ENCODE measurements around the gene SLC4A8.

Gene SLC4A8

GRCh38 chr12:51401020-51401419 lies 23.6 kb upstream of the SLC4A8 start:
- no peaks in the 10 kb centered on the region for H3K4me1 ChIP-seq (ENCODE audit: control insufficient read depth, low read depth, low read length)
- no peaks in the 10 kb centered on the region for H3K36me3 ChIP-seq (ENCODE audit: control insufficient read depth, low read depth, low read length)
- H3K27ac ChIP-seq (ENCODE audit: low read length): no peak overlapping the region
- no peaks in the 10 kb centered on the region for H3K9me3 ChIP-seq (ENCODE audit: control insufficient read depth, low read depth, low read length)
- no peak overlapping the region for H3K4me3 ChIP-seq (ENCODE audit: low read length)
- H3K9ac ChIP-seq (ENCODE audit: low read length): no peak overlapping the region
- H3K27me3 ChIP-seq (ENCODE audit: control insufficient read depth, insufficient read depth, low read length): no peaks in the 10 kb centered on the region

DNA sequence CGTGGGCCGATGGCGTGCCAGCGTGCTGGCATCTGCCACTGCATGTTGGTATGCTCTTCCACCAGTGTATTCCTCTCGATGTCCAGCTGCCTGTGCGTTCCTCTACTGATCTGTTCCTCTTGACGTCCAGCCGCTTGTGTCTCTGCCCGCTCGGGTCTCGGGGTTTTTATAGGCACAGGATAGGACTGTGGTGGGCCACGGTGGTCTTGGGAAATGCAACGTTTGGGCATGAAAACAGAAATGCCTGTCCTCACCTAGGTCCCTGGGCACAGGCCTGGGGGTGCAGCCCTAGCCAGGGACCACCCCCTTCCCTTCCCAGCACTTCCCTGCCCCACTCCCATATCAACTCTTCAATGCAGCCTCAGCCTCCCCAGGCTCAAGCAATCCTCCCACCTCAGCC lies 23.1 kb upstream of the SLC4A8 start:
- Histone ChIP-seq H3K4me3 (ENCODE audit: low read length) (no peak overlapping the region), H3K9ac (ENCODE audit: low read length) (no peak overlapping the region), H3K9me3 (ENCODE audit: control insufficient read depth, low read depth, low read length) (no peaks in the 10 kb centered on the region), H3K36me3 (ENCODE audit: control insufficient read depth, low read depth, low read length) (no peaks in the 10 kb centered on the region), H3K4me1 (ENCODE audit: control insufficient read depth, low read depth, low read length) (no peaks in the 10 kb centered on the region), H3K27ac (ENCODE audit: low read length) (no peak overlapping the region), H3K27me3 (ENCODE audit: control insufficient read depth, insufficient read depth, low read length) (no peaks in the 10 kb centered on the region)

DNA sequence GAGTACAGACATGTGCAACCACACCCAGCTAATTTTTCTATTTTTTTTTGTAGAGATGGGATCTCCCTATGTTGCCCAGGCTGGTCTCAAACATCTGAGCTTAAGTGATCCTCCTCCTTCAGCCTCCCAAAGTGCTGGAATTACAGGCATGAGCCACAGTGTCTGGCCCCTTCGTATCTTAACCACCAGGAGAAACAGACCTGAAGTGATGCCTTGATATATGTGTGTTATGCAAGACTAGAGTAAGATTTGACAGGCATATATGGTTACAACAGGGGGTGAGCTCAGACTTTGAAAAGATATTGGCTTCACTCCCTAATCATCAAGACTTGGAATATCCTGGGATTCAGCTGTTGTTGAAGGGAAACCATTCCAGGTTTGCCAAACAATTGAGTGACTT lies 22.7 kb upstream of the SLC4A8 start:
- H3K27ac ChIP-seq (ENCODE audit: low read length): no peak overlapping the region
- H3K9me3 ChIP-seq (ENCODE audit: control insufficient read depth, low read depth, low read length): no peaks in the 10 kb centered on the region
- H3K4me3 ChIP-seq (ENCODE audit: low read length): no peak overlapping the region
- H3K9ac ChIP-seq (ENCODE audit: low read length): no peak overlapping the region
- H3K4me1 ChIP-seq (ENCODE audit: control insufficient read depth, low read depth, low read length): no peaks in the 10 kb centered on the region
- no peaks in the 10 kb centered on the region for H3K36me3 ChIP-seq (ENCODE audit: control insufficient read depth, low read depth, low read length)
- no peaks in the 10 kb centered on the region for H3K27me3 ChIP-seq (ENCODE audit: control insufficient read depth, insufficient read depth, low read length)

- H3K9ac ChIP-seq (ENCODE audit: low read length): no peak overlapping the region
- H3K36me3 ChIP-seq (ENCODE audit: control insufficient read depth, low read depth, low read length): no peaks in the 10 kb centered on the region
- H3K27ac ChIP-seq (ENCODE audit: low read length): no peak overlapping the region
- no peaks in the 10 kb centered on the region for H3K27me3 ChIP-seq (ENCODE audit: control insufficient read depth, insufficient read depth, low read length)
- no peak overlapping the region for H3K4me3 ChIP-seq (ENCODE audit: low read length)
- no peaks in the 10 kb centered on the region for H3K4me1 ChIP-seq (ENCODE audit: control insufficient read depth, low read depth, low read length)
- H3K9me3 ChIP-seq (ENCODE audit: control insufficient read depth, low read depth, low read length): no peaks in the 10 kb centered on the region
Measured at GRCh38 chr12:51403159-51403558, 21.5 kb upstream of the SLC4A8 start.

GRCh38 chr12:51403681-51404136 lies 20.9 kb upstream of the SLC4A8 start:
- Histone ChIP-seq H3K27ac (ENCODE audit: low read length) (no peak overlapping the region), H3K9ac (ENCODE audit: low read length) (no peak overlapping the region), H3K4me1 (ENCODE audit: control insufficient read depth, low read depth, low read length) (no peaks in the 10 kb centered on the region), H3K27me3 (ENCODE audit: control insufficient read depth, insufficient read depth, low read length) (no peaks in the 10 kb centered on the region), H3K4me3 (ENCODE audit: low read length) (no peak overlapping the region), H3K36me3 (ENCODE audit: control insufficient read depth, low read depth, low read length) (no peaks in the 10 kb centered on the region), H3K9me3 (ENCODE audit: control insufficient read depth, low read depth, low read length) (no peaks in the 10 kb centered on the region)

DNA sequence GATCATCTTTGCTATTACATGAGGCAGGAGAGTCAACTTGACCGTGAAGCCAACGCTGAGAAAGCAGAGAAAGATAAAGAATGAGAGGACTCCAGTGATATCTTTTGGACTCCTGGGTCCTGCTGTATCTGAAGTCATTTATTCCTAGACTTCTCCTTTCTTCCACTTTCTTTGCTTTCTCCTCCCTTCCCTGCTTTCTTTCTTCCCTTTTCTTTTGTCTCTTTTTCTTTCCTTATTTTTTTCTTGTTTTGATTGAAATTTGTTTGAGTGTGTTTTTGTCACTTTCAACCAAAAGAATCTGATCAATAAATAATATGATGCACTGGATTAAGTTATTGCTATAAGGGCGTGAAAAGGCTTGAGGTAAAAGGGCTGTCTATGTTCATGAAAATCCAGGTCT lies 20.0 kb upstream of the SLC4A8 start:
- Histone ChIP-seq H3K4me3 (ENCODE audit: low read length) (no peak overlapping the region), H3K27me3 (ENCODE audit: control insufficient read depth, insufficient read depth, low read length) (no peaks in the 10 kb centered on the region), H3K9me3 (ENCODE audit: control insufficient read depth, low read depth, low read length) (no peaks in the 10 kb centered on the region), H3K27ac (ENCODE audit: low read length) (no peak overlapping the region), H3K4me1 (ENCODE audit: control insufficient read depth, low read depth, low read length) (no peaks in the 10 kb centered on the region), H3K9ac (ENCODE audit: low read length) (no peak overlapping the region), H3K36me3 (ENCODE audit: control insufficient read depth, low read depth, low read length) (no peaks in the 10 kb centered on the region)

DNA sequence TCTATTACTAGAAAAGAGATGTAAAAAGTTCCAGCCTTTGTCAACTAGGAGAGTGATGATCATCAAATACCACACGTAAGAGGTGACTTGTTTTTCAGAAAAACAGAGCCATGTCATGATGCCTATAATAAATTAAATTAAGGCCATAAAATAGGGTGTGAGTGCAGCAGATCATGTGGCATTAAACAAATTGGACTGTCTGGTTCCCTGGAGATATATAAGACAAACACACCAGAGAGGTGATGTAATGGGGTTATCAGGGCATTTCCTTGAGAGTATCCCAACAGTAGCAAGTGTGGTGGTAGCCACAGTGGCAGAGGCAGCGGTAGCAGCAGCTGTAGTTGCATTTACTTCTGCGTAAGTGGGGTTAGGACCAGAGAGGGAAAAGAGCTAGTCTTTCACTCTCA lies 18.8 kb upstream of the SLC4A8 start:
- Histone ChIP-seq H3K36me3 (ENCODE audit: control insufficient read depth, low read depth, low read length) (no peaks in the 10 kb centered on the region), H3K4me1 (ENCODE audit: control insufficient read depth, low read depth, low read length) (no peaks in the 10 kb centered on the region), H3K9me3 (ENCODE audit: control insufficient read depth, low read depth, low read length) (no peaks in the 10 kb centered on the region), H3K27me3 (ENCODE audit: control insufficient read depth, insufficient read depth, low read length) (no peaks in the 10 kb centered on the region), H3K9ac (ENCODE audit: low read length) (no peak overlapping the region), H3K27ac (ENCODE audit: low read length) (no peak overlapping the region), H3K4me3 (ENCODE audit: low read length) (no peak overlapping the region)

DNA sequence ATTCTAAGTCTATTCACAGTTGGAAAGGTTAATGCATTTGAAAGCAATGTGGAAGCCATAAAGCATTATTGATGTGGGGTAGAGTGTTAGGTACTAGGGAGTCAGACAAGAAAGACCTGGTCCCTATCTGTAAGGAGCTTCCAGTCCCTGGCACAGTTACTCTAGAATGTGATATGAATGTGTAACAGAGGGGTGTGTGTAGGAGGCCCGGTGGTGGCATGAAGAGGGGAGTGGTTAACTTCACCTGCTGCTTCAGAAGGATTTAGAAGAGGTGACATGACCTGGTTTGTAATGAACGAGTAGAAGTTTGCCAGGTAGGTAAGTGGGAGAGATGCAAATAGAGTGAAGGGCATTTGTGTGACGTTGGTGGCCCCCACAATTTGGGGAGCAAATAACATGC lies 18.3 kb upstream of the SLC4A8 start:
- no peak overlapping the region for H3K4me3 ChIP-seq (ENCODE audit: low read length)
- no peak overlapping the region for H3K9ac ChIP-seq (ENCODE audit: low read length)
- no peaks in the 10 kb centered on the region for H3K9me3 ChIP-seq (ENCODE audit: control insufficient read depth, low read depth, low read length)
- no peaks in the 10 kb centered on the region for H3K4me1 ChIP-seq (ENCODE audit: control insufficient read depth, low read depth, low read length)
- no peak overlapping the region for H3K27ac ChIP-seq (ENCODE audit: low read length)
- no peaks in the 10 kb centered on the region for H3K27me3 ChIP-seq (ENCODE audit: control insufficient read depth, insufficient read depth, low read length)
- no peaks in the 10 kb centered on the region for H3K36me3 ChIP-seq (ENCODE audit: control insufficient read depth, low read depth, low read length)

DNA sequence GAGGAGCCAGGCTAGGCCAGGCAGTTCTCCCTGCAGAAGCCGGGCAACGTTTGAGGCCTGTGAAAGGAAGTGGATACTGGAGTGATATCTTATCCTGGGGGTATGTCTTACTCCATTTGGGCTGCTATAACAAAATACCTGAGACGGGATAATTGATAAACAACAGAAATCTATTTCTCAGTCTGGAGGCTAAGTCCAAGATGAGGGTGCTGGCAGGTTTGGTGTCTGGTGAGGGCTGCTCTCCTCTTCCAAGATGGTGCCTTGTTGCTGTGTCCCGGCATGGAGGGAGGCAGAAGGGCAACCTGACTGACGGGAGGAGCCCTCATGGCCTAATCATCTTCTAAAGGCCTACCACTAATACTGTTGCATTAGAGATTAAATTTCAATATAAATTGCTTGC lies 17.8 kb upstream of the SLC4A8 start:
- H3K36me3 ChIP-seq (ENCODE audit: control insufficient read depth, low read depth, low read length): no peaks in the 10 kb centered on the region
- no peaks in the 10 kb centered on the region for H3K4me1 ChIP-seq (ENCODE audit: control insufficient read depth, low read depth, low read length)
- H3K9me3 ChIP-seq (ENCODE audit: control insufficient read depth, low read depth, low read length): no peaks in the 10 kb centered on the region
- no peak overlapping the region for H3K4me3 ChIP-seq (ENCODE audit: low read length)
- H3K27me3 ChIP-seq (ENCODE audit: control insufficient read depth, insufficient read depth, low read length): no peaks in the 10 kb centered on the region
- no peak overlapping the region for H3K27ac ChIP-seq (ENCODE audit: low read length)
- no peak overlapping the region for H3K9ac ChIP-seq (ENCODE audit: low read length)

DNA sequence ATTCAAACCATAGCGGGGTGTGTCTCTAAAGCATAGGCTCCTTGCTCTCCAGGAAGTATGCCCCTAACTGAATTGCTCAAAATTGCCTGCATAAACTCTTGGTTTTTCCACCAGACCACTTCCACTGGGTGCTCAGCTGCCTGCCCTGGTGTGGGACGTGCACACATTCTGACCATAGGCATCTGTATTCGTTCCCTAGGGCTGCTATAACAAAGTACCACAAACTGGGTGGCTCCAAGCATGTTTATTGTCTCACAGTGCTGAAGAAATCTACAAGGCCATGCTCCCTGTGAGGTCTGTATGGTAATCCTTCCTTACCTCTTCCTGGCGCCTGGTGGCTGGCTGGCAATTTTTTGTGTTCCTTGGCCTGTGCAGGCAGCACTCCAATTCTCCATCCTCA lies 17.0 kb upstream of the SLC4A8 start:
- no peaks in the 10 kb centered on the region for H3K27me3 ChIP-seq (ENCODE audit: control insufficient read depth, insufficient read depth, low read length)
- no peaks in the 10 kb centered on the region for H3K9me3 ChIP-seq (ENCODE audit: control insufficient read depth, low read depth, low read length)
- H3K4me1 ChIP-seq (ENCODE audit: control insufficient read depth, low read depth, low read length): no peaks in the 10 kb centered on the region
- no peaks in the 10 kb centered on the region for H3K36me3 ChIP-seq (ENCODE audit: control insufficient read depth, low read depth, low read length)
- H3K9ac ChIP-seq (ENCODE audit: low read length): no peak overlapping the region
- H3K27ac ChIP-seq (ENCODE audit: low read length): no peak overlapping the region
- H3K4me3 ChIP-seq (ENCODE audit: low read length): no peak overlapping the region

DNA sequence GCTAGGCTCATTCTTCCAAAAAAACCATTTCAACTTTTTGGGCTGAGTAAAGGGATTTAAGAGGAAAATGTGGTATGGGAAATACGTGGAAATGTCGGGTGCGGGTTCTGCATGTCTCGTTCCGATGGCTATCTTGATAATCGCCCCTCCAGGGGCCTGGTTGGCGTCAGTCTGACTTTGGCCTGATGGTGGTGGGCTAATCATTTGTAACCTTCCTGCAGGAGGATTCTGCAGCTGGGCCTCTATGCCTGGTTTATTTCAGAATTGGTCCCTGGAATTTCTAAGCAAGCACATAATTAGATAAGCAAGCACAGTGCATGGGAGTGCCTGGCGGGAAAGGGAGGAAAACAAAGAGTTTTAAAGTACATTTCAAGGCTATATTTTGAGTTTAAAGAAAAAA lies 14.8 kb upstream of the SLC4A8 start:
- no peaks in the 10 kb centered on the region for H3K4me1 ChIP-seq (ENCODE audit: control insufficient read depth, low read depth, low read length)
- no peaks in the 10 kb centered on the region for H3K27me3 ChIP-seq (ENCODE audit: control insufficient read depth, insufficient read depth, low read length)
- H3K4me3 ChIP-seq (ENCODE audit: low read length): no peak overlapping the region
- no peak overlapping the region for H3K27ac ChIP-seq (ENCODE audit: low read length)
- H3K36me3 ChIP-seq (ENCODE audit: control insufficient read depth, low read depth, low read length): no peaks in the 10 kb centered on the region
- no peaks in the 10 kb centered on the region for H3K9me3 ChIP-seq (ENCODE audit: control insufficient read depth, low read depth, low read length)
- no peak overlapping the region for H3K9ac ChIP-seq (ENCODE audit: low read length)

- H3K27ac ChIP-seq (ENCODE audit: low read length): no peak overlapping the region
- H3K4me1 ChIP-seq (ENCODE audit: control insufficient read depth, low read depth, low read length): no peaks in the 10 kb centered on the region
- no peaks in the 10 kb centered on the region for H3K27me3 ChIP-seq (ENCODE audit: control insufficient read depth, insufficient read depth, low read length)
- no peaks in the 10 kb centered on the region for H3K36me3 ChIP-seq (ENCODE audit: control insufficient read depth, low read depth, low read length)
- H3K9me3 ChIP-seq (ENCODE audit: control insufficient read depth, low read depth, low read length): no peaks in the 10 kb centered on the region
- no peak overlapping the region for H3K9ac ChIP-seq (ENCODE audit: low read length)
- H3K4me3 ChIP-seq (ENCODE audit: low read length): no peak overlapping the region
Measured at GRCh38 chr12:51413149-51413548, 11.5 kb upstream of the SLC4A8 start.
